Measurements from ENCODE around the gene LTBP1. TPM values are rescaled to one million over a fixed set of nuclear protein-coding genes. Genes with fewer than 3 reads are reported as not detected.

Gene LTBP1
- total and polyA plus RNA-seq, 2 donors (not counting 1 experiment from before 2014, with no cell fraction given) = 0.69 TPM; not detected in 1

DNA sequence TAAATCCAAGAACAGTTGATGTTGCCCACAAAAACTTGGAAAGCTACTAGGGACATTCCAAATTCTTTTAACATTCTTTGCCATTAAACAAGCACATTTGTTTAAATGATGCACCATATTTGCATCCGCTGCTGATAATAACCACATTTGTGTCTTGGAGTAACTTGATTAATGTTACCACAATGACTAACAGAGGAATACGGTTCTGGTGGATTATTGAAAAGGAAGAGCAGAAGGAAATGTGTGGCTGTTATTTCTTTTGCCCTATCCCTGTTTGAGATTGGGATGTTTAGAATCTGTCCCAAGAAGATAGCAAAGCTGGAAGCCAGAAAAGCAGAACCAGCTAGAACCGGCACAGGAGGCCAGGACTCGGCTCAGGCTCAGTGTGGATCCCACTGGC lies 490.5 kb downstream of the LTBP1 start:
- H3K27me3 Mint-ChIP-seq = peaks cover 12% of the 10 kb centered on the region
- H3K4me1 ChIP-seq (ENCODE audit: control insufficient read depth in 2 of 2, insufficient read depth in 2 of 2, low read length in 2 of 2) = no peaks in the 10 kb centered on the region
- CTCF ChIA-PET = no interaction called here
- H3K27ac Mint-ChIP-seq = no peak overlapping the region
- no peak overlapping the region for H3K27ac ChIP-seq (ENCODE audit: low read length in 2 of 2)
- H3K9me3 Mint-ChIP-seq (ENCODE audit: insufficient read depth) = no peaks in the 10 kb centered on the region
- no peak overlapping the region for H3K4me3 Mint-ChIP-seq
- DNase-seq (no peak), ATAC-seq (ENCODE audit: low read depth) (no peak)
- TF ChIP-seq, protein P1, sequence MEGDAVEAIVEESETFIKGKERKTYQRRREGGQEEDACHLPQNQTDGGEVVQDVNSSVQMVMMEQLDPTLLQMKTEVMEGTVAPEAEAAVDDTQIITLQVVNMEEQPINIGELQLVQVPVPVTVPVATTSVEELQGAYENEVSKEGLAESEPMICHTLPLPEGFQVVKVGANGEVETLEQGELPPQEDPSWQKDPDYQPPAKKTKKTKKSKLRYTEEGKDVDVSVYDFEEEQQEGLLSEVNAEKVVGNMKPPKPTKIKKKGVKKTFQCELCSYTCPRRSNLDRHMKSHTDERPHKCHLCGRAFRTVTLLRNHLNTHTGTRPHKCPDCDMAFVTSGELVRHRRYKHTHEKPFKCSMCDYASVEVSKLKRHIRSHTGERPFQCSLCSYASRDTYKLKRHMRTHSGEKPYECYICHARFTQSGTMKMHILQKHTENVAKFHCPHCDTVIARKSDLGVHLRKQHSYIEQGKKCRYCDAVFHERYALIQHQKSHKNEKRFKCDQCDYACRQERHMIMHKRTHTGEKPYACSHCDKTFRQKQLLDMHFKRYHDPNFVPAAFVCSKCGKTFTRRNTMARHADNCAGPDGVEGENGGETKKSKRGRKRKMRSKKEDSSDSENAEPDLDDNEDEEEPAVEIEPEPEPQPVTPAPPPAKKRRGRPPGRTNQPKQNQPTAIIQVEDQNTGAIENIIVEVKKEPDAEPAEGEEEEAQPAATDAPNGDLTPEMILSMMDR (IDR thresholded peaks at IDR 0.05) = no peak
- TF ChIP-seq EZH2 (IDR thresholded peaks at IDR 0.05; ENCODE audit: borderline replicate concordance, insufficient read depth, low read depth, low read length, poor library complexity, severe bottlenecking) = no peak
- no peaks in the 10 kb centered on the region for H3K79me2 ChIP-seq (ENCODE audit: control insufficient read depth, insufficient read depth, low read length)
- no peak overlapping the region for H2AFZ ChIP-seq (ENCODE audit: insufficient read depth, low read depth, low read length, poor library complexity, severe bottlenecking)
- H4K20me1 ChIP-seq (ENCODE audit: control insufficient read depth, insufficient read depth, low read length, poor library complexity, severe bottlenecking) = no peaks in the 10 kb centered on the region
- intact Hi-C loops (cut with micrococcal nuclease) = no loop called here
- H3K9me3 ChIP-seq (ENCODE audit: control extremely low read depth in 1 of 3, control insufficient read depth in 2 of 3, insufficient read depth in 1 of 3, low read length in 2 of 3) = peaks cover 0 to 4% (median 1%) of the 10 kb centered on the region in 3 donors
- H3K9ac ChIP-seq (ENCODE audit: low read length) = no peak overlapping the region
- POLR2A ChIA-PET = no interaction called here
- WGBS (ENCODE audit: insufficient coverage) = 59% methylated on average over 2 of the region's 4 CpGs
- H3K4me1 Mint-ChIP-seq = no peaks in the 10 kb centered on the region
- H3K4me3 ChIP-seq (ENCODE audit: control extremely low read depth in 1 of 5, extremely low read depth in 1 of 5, insufficient read depth in 1 of 5, low read depth in 2 of 5, low read length in 4 of 5) = no peak overlapping the region
- H3K27me3 ChIP-seq (replicated peaks in 1 of 4; ENCODE audit: control extremely low read depth in 1 of 4, control insufficient read depth in 3 of 4, insufficient read depth in 4 of 4, low read length in 3 of 4) = peaks cover 0 to 4% (median 2%) of the 10 kb centered on the region in 4 experiments
- H3K36me3 ChIP-seq (replicated peaks in 1 of 2; ENCODE audit: control extremely low read depth in 1 of 2, control insufficient read depth in 1 of 2, extremely low read depth in 1 of 2, insufficient read depth in 2 of 2, low read length in 1 of 2) = no peaks in the 10 kb centered on the region
- H3K4me2 ChIP-seq (replicated peaks; ENCODE audit: low read depth, low read length, poor library complexity, severe bottlenecking) = no peak overlapping the region

DNA sequence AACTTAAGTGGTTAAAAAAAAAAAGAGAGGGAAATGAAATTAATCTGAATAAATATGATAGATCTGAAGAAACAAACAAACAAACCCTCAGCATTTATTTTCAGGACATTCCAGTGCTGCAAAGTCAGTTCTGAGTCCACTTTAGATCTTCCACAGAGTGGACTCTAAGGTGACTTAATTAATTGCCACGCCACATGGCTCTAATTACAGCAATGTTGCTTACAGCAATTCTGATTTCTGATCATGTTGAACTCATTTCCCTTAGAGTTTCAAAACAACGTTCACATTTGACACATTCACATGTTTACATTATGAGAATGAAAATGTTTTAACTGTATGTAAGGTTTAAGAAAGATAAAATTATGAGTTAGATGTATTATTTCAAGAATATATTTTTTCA lies 491.1 kb downstream of the LTBP1 start:
- no peaks in the 10 kb centered on the region for H3K36me3 ChIP-seq (replicated peaks in 1 of 2; ENCODE audit: control extremely low read depth in 1 of 2, control insufficient read depth in 1 of 2, extremely low read depth in 1 of 2, insufficient read depth in 2 of 2, low read length in 1 of 2)
- no peak for DNase-seq
- no peak overlapping the region for H2AFZ ChIP-seq (ENCODE audit: insufficient read depth, low read depth, low read length, poor library complexity, severe bottlenecking)
- no peaks in the 10 kb centered on the region for H4K20me1 ChIP-seq (ENCODE audit: control insufficient read depth, insufficient read depth, low read length, poor library complexity, severe bottlenecking)
- Mint-ChIP-seq H3K4me1 (no peaks in the 10 kb centered on the region), H3K4me3 (no peak overlapping the region), H3K27me3 (peaks cover 12% of the 10 kb centered on the region), H3K27ac (no peak overlapping the region), H3K9me3 (ENCODE audit: insufficient read depth) (no peaks in the 10 kb centered on the region)
- no peak overlapping the region for H3K9ac ChIP-seq (ENCODE audit: low read length)
- peaks cover 0 to 4% (median 1%) of the 10 kb centered on the region in 3 donors for H3K9me3 ChIP-seq (ENCODE audit: control extremely low read depth in 1 of 3, control insufficient read depth in 2 of 3, insufficient read depth in 1 of 3, low read length in 2 of 3)
- peaks cover 0 to 4% (median 2%) of the 10 kb centered on the region in 4 experiments for H3K27me3 ChIP-seq (replicated peaks in 1 of 4; ENCODE audit: control extremely low read depth in 1 of 4, control insufficient read depth in 3 of 4, insufficient read depth in 4 of 4, low read length in 3 of 4)
- no peak overlapping the region for H3K27ac ChIP-seq (ENCODE audit: low read length in 2 of 2)
- H3K79me2 ChIP-seq (ENCODE audit: control insufficient read depth, insufficient read depth, low read length) = no peaks in the 10 kb centered on the region
- no CpG with 5 or more reads among the region's 2 CpGs for WGBS (ENCODE audit: insufficient coverage)
- no peaks in the 10 kb centered on the region for H3K4me1 ChIP-seq (ENCODE audit: control insufficient read depth in 2 of 2, insufficient read depth in 2 of 2, low read length in 2 of 2)
- H3K4me2 ChIP-seq (replicated peaks; ENCODE audit: low read depth, low read length, poor library complexity, severe bottlenecking) = no peak overlapping the region
- no peak for TF ChIP-seq EZH2 (IDR thresholded peaks at IDR 0.05; ENCODE audit: borderline replicate concordance, insufficient read depth, low read depth, low read length, poor library complexity, severe bottlenecking)
- TF ChIP-seq, protein P1 (IDR thresholded peaks at IDR 0.05) = no peak
- H3K4me3 ChIP-seq (ENCODE audit: control extremely low read depth in 1 of 5, extremely low read depth in 1 of 5, insufficient read depth in 1 of 5, low read depth in 2 of 5, low read length in 4 of 5) = no peak overlapping the region
- no peak for ATAC-seq (ENCODE audit: low read depth)
- ChIA-PET POLR2A (no interaction called here), CTCF (interaction anchor here (1.0 kb wide), 1 partner anchor 145 kb away, joined by 3 read pairs; no protein-coding TSS in a partner anchor)
- intact Hi-C loops (cut with micrococcal nuclease) = no loop called here
